ENCODE results near the gene TMEM259.
A peak's percentile ranks its signal among the peaks of the same experiment; 100 is the strongest.

The TMEM259 gene

DNA sequence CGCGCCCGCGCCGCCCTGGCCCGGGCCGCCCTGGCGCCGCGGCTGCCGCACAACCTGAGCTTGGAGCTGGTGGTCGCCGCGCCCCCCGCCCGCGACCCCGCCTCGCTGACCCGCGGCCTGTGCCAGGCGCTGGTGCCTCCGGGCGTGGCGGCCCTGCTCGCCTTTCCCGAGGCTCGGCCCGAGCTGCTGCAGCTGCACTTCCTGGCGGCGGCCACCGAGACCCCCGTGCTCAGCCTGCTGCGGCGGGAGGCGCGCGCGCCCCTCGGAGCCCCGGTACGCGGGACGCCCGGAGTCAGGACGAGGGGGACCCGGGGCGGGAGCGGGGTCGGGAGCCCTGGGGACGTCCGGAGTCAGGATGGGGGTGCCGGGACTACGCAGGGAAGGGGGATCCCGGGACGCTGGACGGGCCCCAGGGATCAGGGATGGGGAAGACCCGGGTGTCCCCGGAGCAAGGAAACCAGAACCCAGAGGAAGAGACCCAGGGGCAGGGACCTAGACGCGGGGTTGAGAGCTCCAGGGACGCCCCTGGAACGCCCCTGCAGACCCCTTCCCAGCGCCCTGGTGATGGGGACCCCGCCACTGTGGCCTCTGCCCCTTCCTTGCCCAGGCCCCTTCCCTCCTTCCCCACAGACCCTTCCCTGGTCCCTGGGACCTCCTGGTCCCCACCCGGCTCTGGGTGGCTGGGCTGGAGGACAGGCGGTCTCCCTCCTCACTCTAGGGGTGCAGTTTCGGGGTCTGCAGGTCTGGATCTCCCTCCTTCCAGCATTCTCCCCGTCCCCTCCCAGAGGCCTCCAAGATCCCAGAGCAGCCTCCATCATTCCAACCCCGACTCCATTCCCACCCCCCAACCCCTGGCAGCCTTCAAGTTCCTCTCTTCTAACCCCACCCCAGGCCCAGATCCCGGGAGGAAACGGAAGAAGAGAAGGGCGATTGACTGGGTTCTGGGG lies 20.1 kb downstream of the TMEM259 start:
- DNase-seq: no peak

DNA sequence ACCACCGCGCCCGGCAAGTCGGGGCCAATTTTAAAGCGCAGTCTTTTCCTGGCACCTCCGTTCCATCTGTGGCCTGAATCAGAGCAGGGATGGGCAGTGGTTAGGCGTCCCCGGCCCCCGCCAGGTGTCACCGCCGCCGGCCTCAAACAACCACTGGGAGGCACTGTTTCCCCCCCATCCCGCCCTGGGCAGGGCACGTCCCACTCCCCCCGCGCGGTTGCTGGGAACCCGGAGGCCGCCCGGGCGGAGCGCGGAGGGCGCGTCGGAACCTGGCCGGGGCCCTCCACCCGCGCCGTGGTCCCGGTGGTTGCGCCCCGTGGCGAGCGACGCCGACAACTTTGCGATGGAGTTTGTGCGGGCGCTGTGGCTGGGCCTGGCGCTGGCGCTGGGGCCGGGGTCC lies 20.8 kb downstream of the TMEM259 start, which contains the start of gene GRIN3B:
Gene GRIN3B (plus strand): TSS at position 325 of the 400 bp plus-strand sequence. CDS start 19 bp downstream, at position 344.
- peak; percentile 59 for DNase-seq

DNA sequence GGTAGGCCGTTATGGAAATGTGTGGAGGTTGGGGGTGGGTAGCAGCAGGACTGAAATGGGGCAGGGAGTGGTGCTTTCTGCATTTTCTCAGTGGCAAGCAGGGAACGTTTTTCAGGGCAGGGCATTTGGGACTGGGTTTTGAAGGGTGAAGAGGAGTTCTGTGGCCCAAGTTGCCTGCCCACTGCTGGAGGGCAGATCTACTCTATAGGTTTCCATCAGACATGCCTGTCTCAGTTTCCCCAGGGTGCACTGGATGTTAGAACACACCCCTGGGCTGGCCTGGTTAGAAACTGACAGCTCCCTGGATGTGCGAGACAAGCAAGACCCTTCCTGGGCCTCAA lies 21.6 kb downstream of the TMEM259 start:
- no peak for DNase-seq

DNA sequence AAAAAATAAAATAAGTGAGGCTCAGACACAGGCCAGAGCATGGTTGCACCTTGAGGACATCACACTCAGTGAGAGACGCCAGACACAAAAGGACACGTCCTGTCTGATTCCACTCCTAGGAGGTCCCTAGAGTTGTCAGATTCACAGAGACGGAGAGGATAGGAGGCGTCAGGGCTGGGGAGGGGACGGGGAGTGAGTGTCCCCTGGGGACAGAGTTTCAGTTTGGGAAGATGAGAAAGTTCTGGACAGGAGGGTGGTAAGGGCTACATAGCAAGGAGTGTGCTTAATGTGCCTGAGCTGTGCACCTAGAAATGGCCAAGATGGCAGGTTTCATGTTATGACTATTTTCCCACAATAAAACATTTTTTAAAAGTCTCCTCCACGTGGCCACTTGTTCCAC lies 22.9 kb downstream of the TMEM259 start:
- no peak for DNase-seq

DNA sequence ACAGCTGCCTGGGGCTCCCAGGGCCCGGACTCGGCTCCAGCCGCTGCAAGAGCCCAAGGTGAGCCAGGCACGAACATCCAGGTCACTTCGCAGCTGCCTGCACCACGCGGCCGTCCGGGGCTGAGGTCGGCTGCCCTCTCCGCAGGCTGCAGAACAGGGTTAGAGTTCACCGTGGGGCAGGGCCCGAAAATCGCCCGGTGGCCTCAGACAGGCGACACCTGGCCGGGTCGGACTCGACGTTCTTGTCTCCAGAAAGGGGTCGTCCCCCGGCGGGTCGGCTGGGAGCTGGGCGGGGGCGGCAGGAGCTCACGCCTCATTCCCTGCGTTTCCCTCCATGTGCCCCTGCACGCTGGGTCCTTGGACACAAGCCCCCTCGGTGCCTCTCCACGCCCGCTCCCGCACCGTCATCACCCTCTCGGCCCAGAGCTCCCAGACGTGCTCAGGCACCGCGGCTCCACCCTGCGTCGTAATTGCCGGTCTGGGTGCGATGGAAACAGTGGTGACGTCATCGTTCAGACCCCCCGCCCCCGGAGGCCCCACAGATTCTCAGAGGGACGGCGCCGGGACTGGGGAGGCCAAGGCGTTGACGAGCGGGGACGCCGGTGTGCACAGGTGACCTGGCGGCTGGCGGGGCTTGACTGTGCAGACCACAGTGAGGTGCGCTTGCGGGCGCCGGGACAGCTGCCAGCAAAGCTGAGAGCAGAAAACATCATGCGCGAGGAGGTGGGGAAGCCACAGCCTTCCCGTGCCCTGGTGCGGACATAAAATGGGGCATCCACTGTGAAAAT lies 24.7 kb downstream of the TMEM259 start:
- peak; percentile 66 for DNase-seq

DNA sequence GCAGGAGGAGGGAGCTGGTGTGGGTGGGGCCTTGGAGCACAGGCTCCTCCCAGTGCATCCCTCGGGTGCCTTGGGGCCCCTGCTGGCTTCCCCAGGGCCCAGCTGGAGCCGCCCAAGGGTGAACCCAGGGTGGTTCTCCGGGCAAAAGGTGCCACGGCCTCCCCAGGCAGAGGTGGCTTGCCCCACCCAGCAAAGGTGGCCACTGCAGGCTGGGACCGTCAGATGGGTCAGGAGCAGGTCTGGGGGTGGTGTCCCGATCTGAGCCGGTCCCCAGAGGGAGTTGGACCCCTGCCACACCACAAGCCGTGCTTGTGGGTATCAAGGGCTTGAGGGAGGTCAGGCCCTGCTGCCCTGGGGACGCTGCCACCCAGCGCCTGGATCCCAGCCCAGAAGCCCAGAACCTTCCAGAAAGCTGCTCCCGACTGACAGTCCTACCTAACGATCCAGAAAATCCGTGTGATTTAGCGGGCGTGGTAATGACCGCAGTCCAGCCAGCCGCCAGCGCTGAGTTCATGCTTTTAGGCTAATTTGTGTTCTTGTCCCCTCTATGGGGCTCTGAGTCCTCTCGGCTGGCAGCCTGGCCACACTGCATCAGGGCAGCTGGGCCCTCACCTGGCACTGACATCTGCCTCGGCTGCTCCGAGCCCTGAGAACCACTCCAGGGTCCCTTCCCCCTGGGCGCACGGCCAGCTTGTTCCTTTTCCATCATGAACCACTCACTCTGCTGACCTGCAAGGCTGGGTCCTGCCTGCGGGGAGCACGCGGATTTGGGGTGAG lies 25.7 kb downstream of the TMEM259 start:
- DNase-seq: no peak

DNA sequence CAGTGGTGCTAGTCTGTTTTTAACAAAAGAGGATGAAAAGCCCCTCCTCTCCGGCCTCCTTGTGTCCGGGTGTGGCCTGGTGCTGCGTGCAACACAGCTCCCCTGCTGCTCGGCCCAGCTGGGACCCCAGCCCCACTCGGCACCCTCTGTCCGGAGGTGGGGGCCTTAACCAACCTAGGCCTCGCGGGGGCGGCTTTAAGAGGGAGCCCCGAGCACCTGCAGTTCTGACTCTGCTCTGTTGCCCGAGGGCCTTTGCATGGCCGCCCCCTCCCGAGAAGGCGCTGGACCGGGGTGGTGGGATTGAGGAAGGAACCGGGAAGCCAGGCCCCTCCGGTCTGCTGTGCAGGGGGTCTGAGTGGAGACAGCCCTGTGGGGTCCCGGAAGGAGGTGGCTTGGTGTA lies 26.4 kb downstream of the TMEM259 start:
- DNase-seq: no peak

DNA sequence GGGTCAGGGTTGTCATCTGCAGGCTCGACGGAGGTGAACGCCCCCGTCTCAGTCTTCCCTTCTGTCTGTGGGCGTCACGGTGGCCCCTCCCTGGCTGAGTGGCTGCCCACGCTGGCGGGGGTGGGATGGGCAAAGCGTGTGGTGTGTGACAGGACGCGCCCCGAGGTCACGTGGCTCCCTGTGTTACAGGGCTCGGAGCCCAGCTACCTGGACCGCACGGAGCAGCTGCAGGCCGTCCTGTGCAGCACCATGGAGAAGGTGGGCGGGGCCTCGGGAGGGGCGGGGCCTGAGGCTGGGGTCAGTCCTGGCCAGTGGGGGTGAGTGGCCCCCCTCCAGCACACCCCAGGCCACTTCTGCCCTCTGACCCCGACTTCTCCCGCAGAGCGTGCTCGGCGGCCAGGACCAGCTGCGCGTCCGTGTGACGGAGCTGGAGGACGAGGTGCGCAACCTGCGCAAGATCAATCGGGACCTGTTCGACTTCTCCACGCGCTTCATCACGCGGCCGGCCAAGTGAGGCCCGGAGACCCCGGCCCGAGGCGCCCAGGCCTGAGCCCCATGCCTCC lies 27.0 kb downstream of the TMEM259 start:
- DNase-seq: no peak

DNA sequence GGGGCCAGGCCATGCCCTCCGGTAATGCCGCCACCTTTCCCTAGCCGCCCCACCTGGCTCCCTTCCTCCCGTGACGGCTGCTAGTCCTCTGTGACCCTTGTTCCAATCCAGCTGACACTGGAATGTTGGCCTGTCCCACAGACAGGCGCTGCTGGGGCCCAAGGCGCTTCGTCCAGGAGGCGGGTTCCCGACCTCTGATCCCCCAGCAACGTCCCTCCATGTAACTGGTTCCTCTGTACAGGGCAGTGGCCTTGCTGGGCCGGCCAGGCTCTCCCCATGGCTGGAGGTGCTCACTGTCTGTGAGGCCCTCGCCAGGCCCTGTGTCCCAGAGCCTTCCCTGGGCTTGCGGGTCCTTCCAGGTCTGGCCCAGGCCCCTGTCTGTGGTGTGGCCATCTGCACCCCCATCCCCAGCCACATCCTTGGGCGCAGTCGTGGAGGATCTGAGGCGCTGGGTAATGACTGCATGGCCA lies 27.5 kb downstream of the TMEM259 start:
- no peak for DNase-seq

DNA sequence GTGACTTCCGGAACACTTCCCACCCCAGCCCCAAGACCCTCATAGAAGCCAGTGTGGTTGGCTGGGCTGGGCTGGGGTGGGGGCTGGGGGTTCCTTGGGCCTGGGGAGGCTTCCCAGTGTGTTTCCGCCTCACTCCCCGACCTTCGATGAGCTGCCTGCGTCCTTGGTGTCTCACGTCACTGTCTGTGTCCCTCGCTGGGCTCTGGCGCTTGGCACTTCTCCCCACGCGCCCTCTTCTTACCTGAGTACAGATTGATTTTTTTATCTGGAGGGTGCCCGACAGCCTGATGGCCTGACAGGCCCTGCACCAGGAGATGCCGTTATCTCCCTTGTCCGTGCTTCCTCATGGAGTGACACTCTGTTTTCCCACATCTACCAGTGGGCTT lies 28.3 kb downstream of the TMEM259 start:
- DNase-seq: no peak

DNA sequence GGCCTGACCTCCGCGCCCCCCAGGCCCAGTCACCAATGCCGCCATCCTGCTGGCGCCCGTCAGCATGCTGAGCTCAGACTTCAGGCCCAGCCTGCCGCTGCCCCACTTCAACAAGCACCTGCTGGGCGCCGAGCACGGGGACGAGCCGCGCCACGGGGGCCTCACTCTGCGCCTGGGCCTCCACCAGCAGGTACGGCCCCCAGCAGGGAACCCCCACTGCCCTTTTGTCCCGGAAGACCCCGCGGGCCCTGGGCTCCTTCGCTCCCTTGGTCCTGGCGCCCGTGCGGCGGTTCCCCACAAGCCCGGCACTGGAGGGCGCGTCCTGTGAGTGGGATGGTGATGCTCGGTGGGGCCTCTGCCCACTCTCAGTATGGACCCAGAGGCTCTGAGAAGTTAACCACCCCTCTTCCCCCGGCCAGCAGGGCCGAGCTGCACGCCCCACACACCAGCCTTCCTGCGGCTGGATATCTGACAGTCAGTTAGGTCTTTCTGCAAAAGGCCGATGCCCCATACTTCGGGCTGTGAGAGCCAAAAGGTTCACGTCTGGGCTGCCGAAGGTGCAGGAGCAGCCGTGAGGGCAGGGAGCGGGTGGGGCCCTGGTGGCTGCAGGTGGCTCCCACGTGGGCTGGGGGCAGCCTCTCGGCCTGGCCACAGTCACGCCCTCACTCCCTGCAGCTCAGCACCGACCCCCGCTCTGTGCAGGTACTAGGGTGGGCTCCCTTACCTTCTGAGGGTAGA lies 28.8 kb downstream of the TMEM259 start:
- DNase-seq: no peak

DNA sequence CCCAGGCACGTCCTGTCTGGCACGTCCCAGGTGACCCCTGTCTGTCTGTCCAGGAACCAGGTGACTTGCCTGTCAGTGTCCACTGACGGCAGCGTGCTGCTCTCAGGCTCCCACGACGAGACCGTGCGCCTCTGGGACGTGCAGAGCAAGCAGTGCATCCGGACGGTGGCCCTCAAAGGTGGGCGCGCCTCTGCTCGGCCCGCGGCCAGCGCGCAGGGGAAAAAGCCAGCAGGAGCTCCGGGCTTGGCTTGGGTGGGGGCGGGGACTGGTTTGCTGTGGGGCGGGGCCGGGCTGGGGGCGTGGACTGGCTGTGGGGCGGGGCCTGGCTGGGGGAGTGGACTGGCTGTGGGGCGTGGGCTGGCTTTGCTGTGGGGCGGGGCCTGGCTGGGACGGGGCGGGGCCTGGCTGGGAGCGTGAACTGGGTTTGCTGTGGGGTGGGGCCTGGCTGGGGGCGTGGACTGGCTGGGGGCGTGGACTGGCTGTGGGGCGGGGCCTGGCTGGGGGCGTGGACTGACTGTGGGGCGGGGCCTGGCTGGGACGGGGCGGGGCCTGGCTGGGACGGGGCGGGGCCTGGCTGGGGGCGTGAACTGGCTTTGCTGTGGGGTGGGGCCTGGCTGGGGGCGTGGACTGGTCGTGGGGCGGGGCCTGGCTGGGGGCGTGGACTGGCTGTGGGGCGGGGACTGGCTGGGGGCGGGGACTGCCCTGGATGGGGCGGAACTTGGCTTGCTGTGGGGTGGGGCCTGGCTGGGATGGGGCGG lies 29.6 kb downstream of the TMEM259 start:
- DNase-seq: peak; percentile 53

DNA sequence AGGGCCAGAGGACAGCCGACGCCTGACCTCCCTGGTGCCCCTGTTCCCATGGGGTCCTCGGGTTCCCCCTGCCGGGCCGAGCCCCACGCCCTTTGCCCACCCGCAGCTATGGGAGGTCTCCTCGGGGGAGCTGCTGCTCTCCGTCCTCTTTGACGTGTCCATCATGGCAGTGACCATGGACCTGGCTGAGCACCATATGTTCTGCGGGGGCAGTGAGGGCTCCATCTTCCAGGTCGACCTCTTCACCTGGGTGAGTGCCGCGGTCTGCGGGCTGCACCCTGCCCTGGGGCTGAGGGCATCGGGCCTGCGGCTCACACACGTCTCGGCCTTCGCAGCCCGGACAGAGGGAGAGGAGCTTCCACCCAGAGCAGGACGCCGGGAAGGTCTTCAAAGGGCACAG lies 30.2 kb downstream of the TMEM259 start:
- DNase-seq: no peak

DNA sequence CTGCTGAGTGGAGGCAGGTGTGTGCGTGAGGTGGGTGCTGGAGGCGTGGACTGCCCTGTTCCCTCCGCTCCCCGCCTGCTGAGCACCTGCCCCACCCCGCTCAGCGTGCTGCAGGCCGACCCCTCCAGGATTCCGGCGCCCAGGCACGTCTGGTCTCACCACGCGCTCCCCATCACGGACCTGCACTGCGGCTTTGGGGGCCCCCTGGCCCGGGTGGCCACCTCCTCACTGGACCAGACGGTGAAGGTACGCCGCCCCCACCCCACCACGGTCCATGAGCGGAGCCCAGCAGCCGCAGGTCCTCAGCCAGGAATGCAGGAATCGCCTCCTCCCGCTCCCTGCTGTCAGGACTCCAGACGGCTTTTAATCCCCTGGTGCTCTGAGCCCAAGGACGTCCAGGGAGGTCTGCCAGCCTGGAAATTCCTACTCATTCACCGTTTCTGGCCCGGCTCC lies 30.8 kb downstream of the TMEM259 start:
- no peak for DNase-seq

DNA sequence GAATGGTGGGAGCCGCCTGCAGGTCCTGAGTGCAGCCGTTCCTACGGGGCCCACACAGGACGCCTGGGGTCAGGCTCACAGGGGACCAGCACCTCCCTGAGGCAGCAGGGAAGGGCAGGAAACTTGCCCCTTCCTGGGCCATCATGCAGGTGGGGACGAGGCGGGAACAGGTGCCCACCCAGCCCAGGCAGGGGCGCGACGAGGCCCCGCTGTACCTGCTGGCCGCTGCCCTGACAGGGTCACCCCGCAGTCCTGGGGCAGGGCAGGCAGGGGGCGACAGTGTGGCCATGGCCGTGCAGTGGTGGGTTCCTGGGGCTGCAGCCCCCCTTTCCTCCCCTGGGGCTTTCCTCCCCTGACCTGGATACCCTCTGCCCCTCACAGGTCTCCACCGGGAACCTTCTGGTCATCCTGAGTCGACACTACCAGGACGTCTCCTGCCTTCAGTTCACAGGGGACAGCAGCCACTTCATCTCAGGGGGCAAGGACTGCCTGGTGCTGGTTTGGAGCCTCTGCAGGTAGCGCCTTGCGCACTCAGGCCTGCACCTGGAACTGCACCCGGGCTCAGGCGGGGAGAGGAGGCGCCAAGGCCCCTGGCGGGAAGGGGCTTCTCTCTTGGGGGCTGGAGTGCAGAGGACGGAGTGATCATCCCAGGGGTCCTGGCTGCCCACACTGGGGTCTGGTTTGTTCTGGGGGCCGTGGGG lies 31.4 kb downstream of the TMEM259 start:
- no peak for DNase-seq

DNA sequence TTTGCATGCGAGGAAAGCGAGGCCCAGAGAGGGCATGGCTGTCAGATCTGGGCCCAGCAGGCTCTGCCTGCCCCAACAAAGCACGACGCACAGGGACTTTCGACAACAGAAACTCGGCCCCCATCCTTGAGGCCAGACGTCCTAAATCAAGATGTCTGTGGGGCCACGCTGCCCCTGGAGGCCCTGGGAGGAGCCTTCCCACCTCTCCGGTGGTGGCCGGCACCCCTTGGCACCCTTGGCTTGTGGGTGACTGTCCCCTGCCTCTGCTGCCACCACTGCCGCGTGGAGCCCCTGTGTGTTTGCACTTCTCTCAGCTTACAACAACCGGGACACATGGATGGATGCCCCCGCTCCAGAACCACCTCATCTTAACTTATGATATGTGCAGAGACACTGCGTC lies 32.4 kb downstream of the TMEM259 start:
- no peak for DNase-seq

DNA sequence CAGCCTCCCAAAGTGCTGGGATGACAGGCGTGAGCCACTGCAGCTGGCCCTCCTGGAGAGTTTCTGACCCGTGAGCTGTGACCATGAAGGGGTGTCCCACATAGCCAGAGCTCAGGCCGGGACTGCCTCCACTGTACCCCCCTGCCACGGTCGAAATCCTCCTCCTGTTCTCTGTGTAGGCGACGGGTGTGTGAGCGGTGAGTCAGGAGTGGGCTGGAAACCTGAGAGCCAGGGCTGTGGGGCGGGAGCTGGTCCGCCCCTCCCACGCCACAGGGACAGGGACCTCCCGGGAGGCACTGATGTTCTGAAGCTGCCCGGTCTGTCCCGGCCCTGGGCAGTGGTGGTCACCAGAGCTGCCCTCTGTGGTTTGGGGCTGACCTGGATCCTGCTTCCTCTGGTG lies 32.8 kb downstream of the TMEM259 start:
- no peak for DNase-seq

DNA sequence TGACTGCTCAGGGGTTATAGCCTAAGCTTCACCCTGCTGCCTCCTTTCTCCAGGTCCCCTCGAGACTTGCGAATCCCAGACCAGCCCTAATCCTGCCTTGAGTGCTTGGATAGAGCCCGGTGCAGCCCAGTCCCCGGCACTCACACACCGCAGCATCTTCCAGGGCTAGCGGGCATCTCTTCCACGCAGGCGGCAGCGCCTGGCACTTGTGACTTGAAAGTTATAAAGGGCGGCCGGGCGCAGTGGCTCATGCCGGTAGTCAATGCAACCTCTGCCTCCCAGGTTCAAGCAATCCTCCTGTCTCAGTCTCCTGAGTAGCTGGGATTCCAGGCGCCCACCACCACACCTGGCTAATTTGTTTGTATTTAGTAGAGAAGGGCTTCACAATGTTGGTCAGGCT lies 34.8 kb downstream of the TMEM259 start:
- no peak for DNase-seq

DNA sequence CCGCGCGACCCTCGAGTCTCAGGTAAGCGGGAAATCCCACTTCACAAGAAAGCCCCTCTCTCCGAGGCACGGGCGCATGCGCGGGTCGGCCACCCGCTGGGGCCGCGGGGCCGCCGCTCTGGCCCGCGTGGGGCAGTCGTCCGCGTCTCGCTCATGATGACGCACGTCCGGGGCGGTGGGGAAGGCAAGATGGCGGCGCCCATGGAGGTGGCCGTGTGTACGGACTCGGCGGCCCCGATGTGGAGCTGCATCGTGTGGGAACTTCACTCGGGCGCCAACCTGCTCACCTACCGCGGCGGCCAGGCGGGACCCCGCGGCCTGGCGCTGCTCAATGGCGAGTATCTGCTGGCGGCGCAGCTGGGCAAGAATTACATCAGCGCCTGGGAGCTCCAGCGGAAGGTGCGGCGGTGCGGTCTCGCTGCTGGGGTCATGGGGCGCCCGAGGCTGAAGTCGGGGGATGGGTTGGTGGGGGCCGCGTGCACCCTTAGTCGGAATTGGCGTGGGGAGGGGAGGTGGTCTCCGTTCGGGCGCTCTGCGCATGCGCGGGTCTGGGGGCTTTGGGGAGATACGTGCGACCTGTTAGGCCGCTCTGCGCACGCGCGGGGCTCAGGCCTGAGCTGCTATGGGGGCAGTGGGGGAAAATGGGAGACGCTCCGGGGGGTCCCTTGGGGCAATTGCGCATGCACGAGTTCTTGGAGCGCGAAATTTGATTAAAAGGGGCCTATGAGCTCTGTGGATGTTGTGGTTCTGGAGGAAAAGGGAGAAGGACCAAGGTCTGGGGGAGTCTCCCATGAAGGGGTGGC lies 36.6 kb downstream of the TMEM259 start, which contains the start of gene WDR18:
Gene WDR18 (plus strand): TSS at position 181 of the 803 bp plus-strand sequence. CDS start 9 bp downstream, at position 190.
- DNase-seq: peak; percentile 89

Measured in stimulated activated naive CD4-positive, alpha-beta T cell treated with Interleukin-2 at 50 U/mL for 16 hours (primary cell).